Measurements from ENCODE around the gene CHD1L. TPM values are rescaled to one million over a fixed set of nuclear protein-coding genes. Genes with fewer than 3 reads are reported as not detected.

Gene CHD1L
- total and polyA plus RNA-seq, 2 of the 13 experiments (the other 11 are each of a cell fraction or from before 2014, with no cell fraction given) = 74.3 to 111 TPM

- peak in 1 of 2 experiments; percentile 63; a peak in 1 of 4 replicates for TF ChIP-seq REST (IDR thresholded peaks at IDR 0.05; ENCODE audit: borderline replicate concordance in 1 of 2, low read depth in 1 of 2, low read length in 2 of 2)
- peak; percentile 79 for TF ChIP-seq MED1 (CRISPR knock-in tag; IDR thresholded peaks at IDR 0.05)
- TF ChIP-seq ZNF546 (CRISPR knock-in tag; conservative IDR thresholded peaks at IDR 0.05) = peak; percentile 67; the same call in 1 of the 2 replicates
- TF ChIP-seq POLR2G (IDR thresholded peaks at IDR 0.05; ENCODE audit: low read depth, low read length) = peak; percentile 95
- TF ChIP-seq ZNF543 (CRISPR knock-in tag; IDR thresholded peaks at IDR 0.05) = 0 out of 2 replicates have a peak, but pooled peaks have one; percentile 64
- peak; percentile 84 for TF ChIP-seq FOXC1 (CRISPR knock-in tag; IDR thresholded peaks at IDR 0.05; ENCODE audit: borderline replicate concordance)
- TF ChIP-seq ZNF224 (CRISPR knock-in tag; IDR thresholded peaks at IDR 0.05) = no peak
- TF ChIP-seq ELF1 (CRISPR knock-in tag; IDR thresholded peaks at IDR 0.05) = peak; percentile 66; the same call in 1 of the 2 replicates
- TF ChIP-seq ZNF800 (CRISPR knock-in tag; IDR thresholded peaks at IDR 0.05) = no peak
- TF ChIP-seq STAG1 (CRISPR knock-in tag; IDR thresholded peaks at IDR 0.05) = 0 out of 2 replicates have a peak, but pooled peaks have one; percentile 18
- peak; percentile 33; the same call in 1 of the 2 replicates for TF ChIP-seq ERF (CRISPR knock-in tag; IDR thresholded peaks at IDR 0.05)
- 0 out of 2 replicates have a peak, but pooled peaks have one; percentile 20 for TF ChIP-seq ZNF317 (CRISPR knock-in tag; IDR thresholded peaks at IDR 0.05)
- no peak for TF ChIP-seq ZNF614 (CRISPR knock-in tag; IDR thresholded peaks at IDR 0.05; ENCODE audit: borderline replicate concordance)
- peak; percentile 76; the same call in 1 of the 2 replicates for TF ChIP-seq HOXA5 (CRISPR knock-in tag; IDR thresholded peaks at IDR 0.05)
- peak; percentile 79 for TF ChIP-seq ZNF687 (CRISPR knock-in tag; IDR thresholded peaks at IDR 0.05)
- peak; percentile 42 for TF ChIP-seq MAX (IDR thresholded peaks at IDR 0.05)
- no peak for TF ChIP-seq JARID2 (CRISPR knock-in tag; IDR thresholded peaks at IDR 0.05; ENCODE audit: insufficient replicate concordance)
- TF ChIP-seq ZMYM3 (CRISPR knock-in tag; IDR thresholded peaks at IDR 0.05) = 0 out of 2 replicates have a peak, but pooled peaks have one; percentile 11
Measured at GRCh38 chr1:147225193-147225730, 17.2 kb upstream of the CHD1L start, which contains the start of gene FMO5 (continued).
